Mucosa of descending colon (tissue), 3 donors: ENCODE results near the gene DLG2. TPM values are rescaled to one million over a fixed set of nuclear protein-coding genes. Genes with fewer than 3 reads are reported as not detected.
"Not testable (repeated sequence)": the region's sequence is repeated elsewhere in the genome, so short reads cannot be mapped to it uniquely, and the experiment has no call there.

Source experiments
- ATAC-seq: fragments of 200-7000 bp; cut with Tn5 transposase; one replicate; pipeline ENCODE4 v1.9.1; 2020; ENCODE audit warnings: mild to moderate bottlenecking, moderate library complexity
- DNase-seq, 3 donors: peaks; one replicate each; pipeline ENCODE4 v3.0.0-alpha.2; 2020
- H3K36me3 ChIP-seq: fragments of 200-600 bp; one replicate; pipeline ENCODE4 v1.8.0; 2021; ENCODE audit warnings: low read depth, mild to moderate bottlenecking
- H3K4me1 ChIP-seq: fragments of 200-600 bp; one replicate; pipeline ENCODE4 v1.8.0; 2021; ENCODE audit warnings: low read depth, mild to moderate bottlenecking
- H3K4me3 ChIP-seq: fragments of 200-600 bp; one replicate; pipeline ENCODE4 v1.8.0; 2021; ENCODE audit warnings: mild to moderate bottlenecking
- H3K9me3 ChIP-seq: fragments of 200-600 bp; one replicate; pipeline ENCODE4 v1.8.0; 2021; ENCODE audit warnings: mild to moderate bottlenecking
- CTCF ChIP-seq: fragments of 200-600 bp; IDR thresholded peaks from one replicate; pipeline ENCODE4 v1.8.0; 2022; ENCODE audit warnings: antibody characterized with exemption, mild to moderate bottlenecking
- intact Hi-C, 2 donors: fragments of 100-400 bp; cut with DNase I in 1 of 2; cut with micrococcal nuclease in 1 of 2; formaldehyde crosslinking; loops; one replicate each; pipeline versions ENCODE4 v1.11.0 to v1.11.1; 2022; cut with DNase I, micrococcal nuclease
- total RNA-seq, 3 donors: library from RNA; stranded (reverse); fragmentation: NEBNext Ultra II Directional in 2 of 3; extraction: Animal tissue kit (Norgen Biotek cat#: 25700) in 2 of 3; gene quantifications; one replicate each; pipeline versions ENCODE4 v1.2.1 to v1.2.4, GENCODE V29; 2021 to 2023
- donor health status: DM: no; HTN: no; CAD: no; lungs with moderate emphysema.
- donor health status: DM: no; HTN: no; CAD: no.
- donor health status: DM: no; HTN: yes; CAD: no.

Gene DLG2
- total RNA-seq, 3 donors from 2014 or later = 2.1 to 11.1 (median 2.4) TPM

GRCh38 chr11:84788220-84788619, 838.9 kb downstream of the DLG2 start:
- DNase-seq = no peak
- ATAC-seq = no peak
- no peak for TF ChIP-seq CTCF
- Histone ChIP-seq H3K4me1 (no peaks in the 10 kb centered on the region), H3K36me3 (no peaks in the 10 kb centered on the region), H3K9me3 (no peaks in the 10 kb centered on the region), H3K4me3 (no peak overlapping the region)
- intact Hi-C loops = no loop called here

GRCh38 chr11:84784158-84784557, 843.0 kb downstream of the DLG2 start:
- intact Hi-C loops, DNase-seq, H3K9me3 ChIP-seq: not testable (repeated sequence)

GRCh38 chr11:84780689-84781293, 846.4 kb downstream of the DLG2 start:
- no peaks in the 10 kb centered on the region for H3K9me3 ChIP-seq
- H3K4me3 ChIP-seq = no peak overlapping the region
- peak; percentile 11 for TF ChIP-seq CTCF
- no peak for DNase-seq
- H3K4me1 ChIP-seq = no peaks in the 10 kb centered on the region
- H3K36me3 ChIP-seq = no peaks in the 10 kb centered on the region
- intact Hi-C loops = no loop called here
- peak; percentile 70 for ATAC-seq

More at GRCh38 chr11:84784158-84784557, 843.0 kb downstream of the DLG2 start:
- H3K4me1 ChIP-seq, H3K4me3 ChIP-seq, ATAC-seq, H3K36me3 ChIP-seq: not testable (repeated sequence)

GRCh38 chr11:84775503-84775902, 851.6 kb downstream of the DLG2 start:
- Histone ChIP-seq H3K4me1 (no peaks in the 10 kb centered on the region), H3K4me3 (no peak overlapping the region), H3K9me3 (no peaks in the 10 kb centered on the region), H3K36me3 (no peaks in the 10 kb centered on the region)
- no peak for TF ChIP-seq CTCF
- no peak for ATAC-seq
- intact Hi-C loops = no loop called here
- DNase-seq = no peak

GRCh38 chr11:84763931-84764330, 863.2 kb downstream of the DLG2 start:
- ATAC-seq (peak; percentile 56), DNase-seq (peak in 1 of 3 donors; percentile 4)
- H3K9me3 ChIP-seq = no peaks in the 10 kb centered on the region
- H3K36me3 ChIP-seq = no peaks in the 10 kb centered on the region
- no peak overlapping the region for H3K4me3 ChIP-seq
- no peaks in the 10 kb centered on the region for H3K4me1 ChIP-seq
- TF ChIP-seq CTCF = no peak
- intact Hi-C loops = no loop called here

- no peak for ATAC-seq
- TF ChIP-seq CTCF = no peak
- H3K36me3 ChIP-seq = no peaks in the 10 kb centered on the region
- intact Hi-C loops = no loop called here
- no peak for DNase-seq
- no peaks in the 10 kb centered on the region for H3K9me3 ChIP-seq
- no peak overlapping the region for H3K4me3 ChIP-seq
- H3K4me1 ChIP-seq = no peaks in the 10 kb centered on the region
Measured at GRCh38 chr11:84757711-84758110, 869.4 kb downstream of the DLG2 start.
